Transverse colon (tissue), 4 donors: ENCODE measurements around the gene UBAC2.

Source experiments
- EP300 ChIP-seq: sonication (generic); formaldehyde crosslinking; IDR thresholded peaks from one replicate; pipeline ENCODE4 v1.6.1; 2017; ENCODE audit warnings: antibody characterized with exemption, low read depth
- POLR2AphosphoS5 ChIP-seq, 3 donors: sonication (generic); formaldehyde crosslinking; IDR thresholded peaks; one replicate each; pipeline ENCODE4 v1.6.1; 2016; ENCODE audit warnings: antibody characterized with exemption in 3 of 3
- TF ChIP-seq, protein P1 (sequence below), 5 experiments: fragments of 200-600 bp in 3 of 5; fragments of 450-650 bp in 2 of 5; sonication (generic) in 3 of 5; IDR thresholded peaks; 1 replicate in 2 of 5; 2 replicates in 3 of 5; pipeline ENCODE4 v1.5.1; 2016 to 2017; ENCODE audit warnings: antibody characterized with exemption in 5 of 5, inconsistent platforms in 3 of 5, mild to moderate bottlenecking in 2 of 5, moderate library complexity in 1 of 5

DNA sequence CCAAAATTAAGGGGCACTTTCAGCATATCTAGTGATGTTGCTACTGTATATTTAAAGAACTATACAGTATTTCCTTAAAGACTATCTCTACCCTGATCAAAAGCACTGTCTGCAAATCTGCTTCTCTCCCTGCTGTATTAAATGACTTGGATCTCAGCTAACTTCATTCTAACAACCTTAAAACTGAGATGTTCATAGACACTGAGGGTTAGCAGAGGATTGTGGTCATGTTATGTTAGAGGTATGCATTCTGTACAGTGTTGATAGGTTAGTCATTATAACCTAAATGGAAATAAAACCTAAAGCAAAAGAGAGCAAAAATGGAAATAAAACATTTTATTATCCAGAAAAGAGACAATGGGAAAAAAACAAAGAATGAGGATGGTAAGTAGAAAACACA lies 96.7 kb downstream of the UBAC2 start:
- TF ChIP-seq, protein P1, sequence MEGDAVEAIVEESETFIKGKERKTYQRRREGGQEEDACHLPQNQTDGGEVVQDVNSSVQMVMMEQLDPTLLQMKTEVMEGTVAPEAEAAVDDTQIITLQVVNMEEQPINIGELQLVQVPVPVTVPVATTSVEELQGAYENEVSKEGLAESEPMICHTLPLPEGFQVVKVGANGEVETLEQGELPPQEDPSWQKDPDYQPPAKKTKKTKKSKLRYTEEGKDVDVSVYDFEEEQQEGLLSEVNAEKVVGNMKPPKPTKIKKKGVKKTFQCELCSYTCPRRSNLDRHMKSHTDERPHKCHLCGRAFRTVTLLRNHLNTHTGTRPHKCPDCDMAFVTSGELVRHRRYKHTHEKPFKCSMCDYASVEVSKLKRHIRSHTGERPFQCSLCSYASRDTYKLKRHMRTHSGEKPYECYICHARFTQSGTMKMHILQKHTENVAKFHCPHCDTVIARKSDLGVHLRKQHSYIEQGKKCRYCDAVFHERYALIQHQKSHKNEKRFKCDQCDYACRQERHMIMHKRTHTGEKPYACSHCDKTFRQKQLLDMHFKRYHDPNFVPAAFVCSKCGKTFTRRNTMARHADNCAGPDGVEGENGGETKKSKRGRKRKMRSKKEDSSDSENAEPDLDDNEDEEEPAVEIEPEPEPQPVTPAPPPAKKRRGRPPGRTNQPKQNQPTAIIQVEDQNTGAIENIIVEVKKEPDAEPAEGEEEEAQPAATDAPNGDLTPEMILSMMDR (IDR thresholded peaks at IDR 0.05): no peak
- no peak for TF ChIP-seq POLR2AphosphoS5 (IDR thresholded peaks at IDR 0.05)
- no peak for TF ChIP-seq EP300
